ENCODE results near the gene ABCG2. TPM values are rescaled to one million over a fixed set of nuclear protein-coding genes. Genes with fewer than 3 reads are reported as not detected.
A peak's percentile ranks its signal among the peaks of the same experiment; 100 is the strongest.

Gene ABCG2
- polyA plus RNA-seq, 2 of the 4 experiments (the other 2 are of a cell fraction) = 27.9 to 55.3 TPM

DNA sequence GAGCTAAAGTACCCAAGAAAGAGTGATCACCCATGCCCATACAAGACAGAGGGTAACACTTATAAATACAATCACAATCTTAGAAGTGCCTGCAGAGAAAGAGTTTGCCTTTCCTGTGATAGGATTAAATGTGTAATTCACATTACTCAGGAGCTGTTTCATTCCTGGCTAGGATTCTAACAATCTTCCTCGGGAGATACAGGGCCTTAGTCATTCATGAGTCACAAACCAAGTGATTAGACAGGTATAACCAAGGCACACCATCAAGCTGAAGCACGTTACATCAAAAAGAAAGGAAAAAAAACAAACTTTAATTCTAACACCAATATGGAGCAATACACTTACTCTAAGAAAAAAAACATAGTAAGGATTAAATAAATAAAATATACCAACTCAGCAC, 14.9 kb downstream of the ABCG2 start (continued):
- TF ChIP-seq USF2 (IDR thresholded peaks at IDR 0.05) = no peak

GRCh38 chr4:88138561-88138960, 19.9 kb downstream of the ABCG2 start:
- TF ChIP-seq CEBPB (IDR thresholded peaks at IDR 0.05) (0 out of 4 replicates have a peak, but pooled peaks of 1 of the 2 experiments have one; percentile 5), MAX (IDR thresholded peaks at IDR 0.05) (no peak), JUNB (IDR thresholded peaks at IDR 0.05) (no peak), RAD21 (conservative IDR thresholded peaks at IDR 0.05 in 1 of 2, IDR thresholded peaks at IDR 0.05 in 1 of 2) (no peak)
- FAIRE-seq = no peak

GRCh38 chr4:88137112-88137511, 21.3 kb downstream of the ABCG2 start:
- H3K4me3 ChIP-seq = no peak overlapping the region
- DNase-seq (ENCODE audit: low read depth in 1 of 2, low spot score in 1 of 2) (no peak), FAIRE-seq (no peak), ATAC-seq (no peak)
- ChIA-PET CTCF (no interaction called here), POLR2A (no interaction called here)
- peak overlapping the region in 1 of 2 experiments; percentile 42; a peak in 1 of 6 replicates for H3K27ac ChIP-seq
- no peak overlapping the region for H3K4me2 ChIP-seq
- TF ChIP-seq E2F6 (IDR thresholded peaks at IDR 0.05; ENCODE audit: borderline replicate concordance, low read depth) (no peak), ZC3H11A (IDR thresholded peaks at IDR 0.05) (no peak), EP300 (IDR thresholded peaks at IDR 0.05) (no peak), CBX8 (IDR thresholded peaks at IDR 0.05) (no peak), RCOR1 (IDR thresholded peaks at IDR 0.05; ENCODE audit: low read depth, low read length) (no peak), JUN (IDR thresholded peaks at IDR 0.05) (no peak), GATA3 (IDR thresholded peaks at IDR 0.05; ENCODE audit: borderline replicate concordance) (no peak)
- TF ChIP-seq, protein P1, sequence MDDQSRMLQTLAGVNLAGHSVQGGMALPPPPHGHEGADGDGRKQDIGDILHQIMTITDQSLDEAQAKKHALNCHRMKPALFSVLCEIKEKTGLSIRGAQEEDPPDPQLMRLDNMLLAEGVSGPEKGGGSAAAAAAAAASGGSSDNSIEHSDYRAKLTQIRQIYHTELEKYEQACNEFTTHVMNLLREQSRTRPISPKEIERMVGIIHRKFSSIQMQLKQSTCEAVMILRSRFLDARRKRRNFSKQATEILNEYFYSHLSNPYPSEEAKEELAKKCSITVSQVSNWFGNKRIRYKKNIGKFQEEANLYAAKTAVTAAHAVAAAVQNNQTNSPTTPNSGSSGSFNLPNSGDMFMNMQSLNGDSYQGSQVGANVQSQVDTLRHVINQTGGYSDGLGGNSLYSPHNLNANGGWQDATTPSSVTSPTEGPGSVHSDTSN (IDR thresholded peaks at IDR 0.05) = no peak
- TF ChIP-seq, protein P2, sequence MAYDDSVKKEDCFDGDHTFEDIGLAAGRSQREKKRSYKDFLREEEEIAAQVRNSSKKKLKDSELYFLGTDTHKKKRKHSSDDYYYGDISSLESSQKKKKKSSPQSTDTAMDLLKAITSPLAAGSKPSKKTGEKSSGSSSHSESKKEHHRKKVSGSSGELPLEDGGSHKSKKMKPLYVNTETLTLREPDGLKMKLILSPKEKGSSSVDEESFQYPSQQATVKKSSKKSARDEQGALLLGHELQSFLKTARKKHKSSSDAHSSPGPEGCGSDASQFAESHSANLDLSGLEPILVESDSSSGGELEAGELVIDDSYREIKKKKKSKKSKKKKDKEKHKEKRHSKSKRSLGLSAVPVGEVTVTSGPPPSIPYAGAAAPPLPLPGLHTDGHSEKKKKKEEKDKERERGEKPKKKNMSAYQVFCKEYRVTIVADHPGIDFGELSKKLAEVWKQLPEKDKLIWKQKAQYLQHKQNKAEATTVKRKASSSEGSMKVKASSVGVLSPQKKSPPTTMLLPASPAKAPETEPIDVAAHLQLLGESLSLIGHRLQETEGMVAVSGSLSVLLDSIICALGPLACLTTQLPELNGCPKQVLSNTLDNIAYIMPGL (CRISPR knock-in tag; IDR thresholded peaks at IDR 0.05; ENCODE audit: borderline replicate concordance) = no peak
- TF ChIP-seq, protein P3, sequence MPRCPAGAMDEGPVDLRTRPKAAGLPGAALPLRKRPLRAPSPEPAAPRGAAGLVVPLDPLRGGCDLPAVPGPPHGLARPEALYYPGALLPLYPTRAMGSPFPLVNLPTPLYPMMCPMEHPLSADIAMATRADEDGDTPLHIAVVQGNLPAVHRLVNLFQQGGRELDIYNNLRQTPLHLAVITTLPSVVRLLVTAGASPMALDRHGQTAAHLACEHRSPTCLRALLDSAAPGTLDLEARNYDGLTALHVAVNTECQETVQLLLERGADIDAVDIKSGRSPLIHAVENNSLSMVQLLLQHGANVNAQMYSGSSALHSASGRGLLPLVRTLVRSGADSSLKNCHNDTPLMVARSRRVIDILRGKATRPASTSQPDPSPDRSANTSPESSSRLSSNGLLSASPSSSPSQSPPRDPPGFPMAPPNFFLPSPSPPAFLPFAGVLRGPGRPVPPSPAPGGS (IDR thresholded peaks at IDR 0.05) = no peak
- no peaks in the 10 kb centered on the region for H3K9me3 ChIP-seq
- WGBS (ENCODE audit: missing lambda C conversion rate) = 79% methylated on average over 2 of the region's 2 CpGs
- peaks cover 36% of the 10 kb centered on the region for H3K4me1 ChIP-seq

More at GRCh38 chr4:88138561-88138960, 19.9 kb downstream of the ABCG2 start:
- CTCF ChIA-PET = no interaction called here
- no peak for ATAC-seq
- Histone ChIP-seq H3K27ac (peak overlapping the region; percentile 4 to 7; a peak in 2 of 6 replicates), H3K4me1 (peaks cover 49% of the 10 kb centered on the region), H3K4me2 (peak overlapping the region; percentile 29; the same call in 1 of the 3 replicates), H3K9me3 (no peaks in the 10 kb centered on the region), H3K4me3 (no peak overlapping the region)
- POLR2A ChIA-PET = no interaction called here
- peak in 1 of 2 experiments; percentile 21 for DNase-seq (ENCODE audit: low read depth in 1 of 2, low spot score in 1 of 2)
- 62% methylated on average over 2 of the region's 2 CpGs for WGBS (ENCODE audit: missing lambda C conversion rate)

DNA sequence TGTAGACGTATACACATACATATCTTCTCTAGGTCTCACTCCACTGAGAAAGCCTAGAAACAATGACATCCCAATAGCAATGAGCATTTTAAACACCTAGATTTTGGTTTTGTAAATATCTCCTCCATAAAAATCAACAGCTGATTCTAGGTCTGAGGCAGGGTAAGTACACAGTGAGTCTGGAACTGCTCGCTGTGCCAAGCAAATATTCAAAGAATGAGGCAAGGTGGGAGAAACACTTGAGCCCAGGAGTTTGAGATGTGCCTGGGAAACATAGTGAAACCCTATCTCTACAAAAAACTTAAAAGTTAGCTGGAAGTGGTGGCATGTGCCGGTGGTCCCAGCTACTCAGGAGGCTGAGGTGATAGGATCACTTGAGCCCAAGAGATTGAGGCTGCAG, 22.2 kb downstream of the ABCG2 start:
- peak overlapping the region in 1 of 2 experiments; percentile 21; a peak in 1 of 6 replicates for H3K27ac ChIP-seq
- no peak for ATAC-seq
- DNase-seq (ENCODE audit: low read depth in 1 of 2, low spot score in 1 of 2) = no peak
- FAIRE-seq = no peak
- H3K4me2 ChIP-seq = no peak overlapping the region
- TF ChIP-seq RARB (CRISPR knock-in tag; IDR thresholded peaks at IDR 0.05) (no peak), NR3C1 (IDR thresholded peaks at IDR 0.05) (no peak), RFX5 (IDR thresholded peaks at IDR 0.05) (no peak), CEBPB (IDR thresholded peaks at IDR 0.05) (no peak)
- WGBS (ENCODE audit: missing lambda C conversion rate) = 90% methylated on average over 3 of the region's 3 CpGs
- H3K4me1 ChIP-seq = peaks cover 28% of the 10 kb centered on the region
- no peaks in the 10 kb centered on the region for H3K9me3 ChIP-seq
- ChIA-PET CTCF (interaction anchor here (0.8 kb wide), 1 partner anchor 76 kb away, joined by 4 read pairs; no protein-coding TSS in a partner anchor), POLR2A (no interaction called here)
- H3K4me3 ChIP-seq = no peak overlapping the region

Measured in A549 (cell line).